IMR-90 (cell line): Measurements from ENCODE around the gene TAS2R14. TPM values are rescaled to one million over a fixed set of nuclear protein-coding genes. Genes with fewer than 3 reads are reported as not detected.

Experiments used
- ATAC-seq: fragments of 200-7000 bp; cut with Tn5 transposase; 2 replicates; pipeline ENCODE4 v1.9.1; 2020; ENCODE audit warnings: low read depth, mild to moderate bottlenecking, moderate library complexity
- BruUV-seq: library from RNA; stranded (reverse); fragments of 400-500 nt; replicated peaks from 2 replicates; lab custom pipeline; 2021; lab: Mats Ljungman, UMichigan
- CTCF ChIA-PET: fragments of 300-600 bp; formaldehyde crosslinking; extraction: SDS; loops from one replicate; lab custom pipeline; 2021; ENCODE audit warnings: antibody characterized with exemption; lab: Yijun Ruan, JAX
- POLR2A ChIA-PET: fragments of 300-600 bp; sonication (Branson Sonifier 250); formaldehyde crosslinking; loops from one replicate; lab custom pipeline; 2022; ENCODE audit warnings: antibody characterized with exemption; ENCODE audit not compliant: unreplicated experiment; lab: Charles Lee
- DNase-seq: peaks from one replicate; pipeline ENCODE4 v3.0.0; 2013
- H2AFZ ChIP-seq: replicated peaks from 2 replicates; pipeline ENCODE3; 2013; ENCODE audit warnings: low read length, mild to moderate bottlenecking; ENCODE audit not compliant: poor library complexity
- H2AK5ac ChIP-seq: 2 replicates; pipeline ENCODE4 v1.6.1; 2013; ENCODE audit warnings: low read depth, low read length, inconsistent platforms
- H2AK9ac ChIP-seq: replicated peaks from 2 replicates; pipeline ENCODE3; 2013; ENCODE audit warnings: mild to moderate bottlenecking, low read depth, low read length, moderate library complexity; ENCODE audit not compliant: poor library complexity
- H2BK120ac ChIP-seq: 2 replicates; pipeline ENCODE4 v1.6.1; 2013; ENCODE audit warnings: low read depth, low read length, inconsistent platforms
- H2BK15ac ChIP-seq: 3 replicates; pipeline ENCODE4 v1.6.1; 2013; ENCODE audit warnings: low read depth, low read length, inconsistent platforms
- H2BK20ac ChIP-seq: 2 replicates; pipeline ENCODE4 v1.6.1; 2013; ENCODE audit warnings: low read depth, mild to moderate bottlenecking, inconsistent platforms, low read length, moderate library complexity
- H2BK5ac ChIP-seq: 2 replicates; pipeline ENCODE4 v1.6.1; 2013; ENCODE audit warnings: mild to moderate bottlenecking, low read depth, low read length, inconsistent platforms; ENCODE audit not compliant: poor library complexity, severe bottlenecking
- H3K14ac ChIP-seq: replicated peaks from 2 replicates; pipeline ENCODE4 v1.6.1; 2013; ENCODE audit warnings: low read depth, low read length, inconsistent platforms
- H3K18ac ChIP-seq: 2 replicates; pipeline ENCODE4 v1.6.1; 2013; ENCODE audit warnings: low read depth, low read length, control low read depth
- H3K23ac ChIP-seq: 2 replicates; pipeline ENCODE4 v1.6.1; 2013; ENCODE audit warnings: low read depth, low read length, inconsistent platforms
- H3K27ac ChIP-seq: 2 replicates; pipeline ENCODE4 v1.5.1; 2013; ENCODE audit warnings: mild to moderate bottlenecking, control low read depth, low read length; ENCODE audit not compliant: insufficient read depth
- H3K27me3 ChIP-seq: 2 replicates; pipeline ENCODE4 v1.6.1; 2013; ENCODE audit warnings: low read length; ENCODE audit not compliant: control insufficient read depth, insufficient read depth
- H3K36me3 ChIP-seq: 2 replicates; pipeline ENCODE4 v1.6.1; 2013; ENCODE audit warnings: low read length, mixed read lengths; ENCODE audit not compliant: control insufficient read depth, insufficient read depth
- H3K4ac ChIP-seq: 2 replicates; pipeline ENCODE4 v1.6.1; 2013; ENCODE audit warnings: low read depth, low read length, inconsistent platforms
- H3K4me1 ChIP-seq: 2 replicates; pipeline ENCODE4 v1.6.1; 2013; ENCODE audit warnings: low read length, mixed read lengths; ENCODE audit not compliant: control insufficient read depth, insufficient read depth
- H3K4me2 ChIP-seq: 2 replicates; pipeline ENCODE4 v1.6.1; 2013; ENCODE audit warnings: low read depth, mild to moderate bottlenecking, control low read depth, low read length, moderate library complexity
- H3K4me3 ChIP-seq: 2 replicates; pipeline ENCODE4 v1.5.1; 2013; ENCODE audit warnings: low read depth, mild to moderate bottlenecking, control low read depth, low read length, moderate library complexity; ENCODE audit not compliant: insufficient read depth
- H3K56ac ChIP-seq: 2 replicates; pipeline ENCODE4 v1.6.1; 2013; ENCODE audit warnings: low read length, inconsistent platforms; ENCODE audit not compliant: insufficient read depth; ENCODE audit errors: extremely low read depth
- H3K79me1 ChIP-seq, 2 experiments: 2 replicates each; pipeline ENCODE4 v1.6.1; 2013; ENCODE audit warnings: low read length in 2 of 2, inconsistent platforms in 1 of 2, low read depth in 1 of 2
- H3K9ac ChIP-seq: 2 replicates; pipeline ENCODE4 v1.6.1; 2013; ENCODE audit warnings: low read depth, low read length, control low read depth
- H3K9me1 ChIP-seq: 2 replicates; pipeline ENCODE4 v1.6.1; 2013; ENCODE audit warnings: low read length, inconsistent platforms; ENCODE audit not compliant: insufficient read depth
- H3K9me3 ChIP-seq: 2 replicates; pipeline ENCODE4 v1.6.1; 2013; ENCODE audit warnings: low read length; ENCODE audit not compliant: control insufficient read depth, insufficient read depth
- H4K20me1 ChIP-seq: 2 replicates; pipeline ENCODE4 v1.6.1; 2013; ENCODE audit warnings: low read length, inconsistent platforms; ENCODE audit not compliant: insufficient read depth
- H4K5ac ChIP-seq: 2 replicates; pipeline ENCODE4 v1.6.1; 2013; ENCODE audit warnings: mild to moderate bottlenecking, low read depth, low read length, control low read depth
- H4K8ac ChIP-seq, 2 experiments: 2 replicates each; pipeline ENCODE4 v1.6.1; 2013; ENCODE audit warnings: low read depth in 2 of 2, low read length in 2 of 2, control low read depth in 1 of 2, inconsistent platforms in 1 of 2
- H4K91ac ChIP-seq: 2 replicates; pipeline ENCODE4 v1.6.1; 2013; ENCODE audit warnings: low read depth, low read length, inconsistent platforms; ENCODE audit not compliant: insufficient read depth
- BHLHE40 ChIP-seq: fragments of 150-350 bp; IDR thresholded peaks from 2 replicates; pipeline ENCODE4 v1.6.1; 2016; ENCODE audit warnings: mild to moderate bottlenecking, low read depth, low read length
- CEBPB ChIP-seq: IDR thresholded peaks from 2 replicates; pipeline ENCODE4 v1.6.1; 2012; ENCODE audit warnings: low read depth, low read length, improper control_type of control experiment
- CHD1 ChIP-seq: IDR thresholded peaks from 2 replicates; pipeline ENCODE4 v1.6.1; 2012; ENCODE audit warnings: low read depth, low read length, improper control_type of control experiment
- CTCF ChIP-seq: conservative IDR thresholded peaks from 2 replicates; pipeline ENCODE4 v1.5.1; 2012; ENCODE audit warnings: mild to moderate bottlenecking, low read depth, low read length, improper control_type of control experiment
- ELK1 ChIP-seq: fragments of 150-350 bp; IDR thresholded peaks from 2 replicates; pipeline ENCODE4 v1.6.1; 2016; ENCODE audit warnings: low read depth, mild to moderate bottlenecking, low read length, moderate library complexity, borderline replicate concordance
- FOS ChIP-seq: fragments of 150-350 bp; IDR thresholded peaks from 2 replicates; pipeline ENCODE4 v1.6.1; 2016; ENCODE audit warnings: low read depth, low read length
- MAFK ChIP-seq: IDR thresholded peaks from 2 replicates; pipeline ENCODE4 v1.6.1; 2012; ENCODE audit warnings: low read depth, low read length, improper control_type of control experiment
- MAZ ChIP-seq: IDR thresholded peaks from 2 replicates; pipeline ENCODE4 v1.6.1; 2012; ENCODE audit warnings: low read depth, mild to moderate bottlenecking, low read length, improper control_type of control experiment, moderate library complexity, borderline replicate concordance
- MXI1 ChIP-seq: IDR thresholded peaks from 2 replicates; pipeline ENCODE4 v1.6.1; 2012; ENCODE audit warnings: low read depth, mild to moderate bottlenecking, low read length, moderate library complexity, borderline replicate concordance
- NFE2L2 ChIP-seq: fragments of 150-350 bp; IDR thresholded peaks from 2 replicates; pipeline ENCODE4 v1.6.1; 2016; ENCODE audit warnings: low read depth, mild to moderate bottlenecking, low read length
- POLR2A ChIP-seq: IDR thresholded peaks from 2 replicates; pipeline ENCODE4 v1.6.1; 2012; ENCODE audit warnings: mild to moderate bottlenecking, low read depth, low read length
- RAD21 ChIP-seq: IDR thresholded peaks from 2 replicates; pipeline ENCODE4 v1.6.1; 2012; ENCODE audit warnings: low read length, improper control_type of control experiment
- RCOR1 ChIP-seq: IDR thresholded peaks from 2 replicates; pipeline ENCODE4 v1.6.1; 2012; ENCODE audit warnings: mild to moderate bottlenecking, low read length, improper control_type of control experiment; ENCODE audit not compliant: insufficient replicate concordance
- RFX5 ChIP-seq: IDR thresholded peaks from 2 replicates; pipeline ENCODE4 v1.8.0; 2012; ENCODE audit warnings: low read depth, mild to moderate bottlenecking, low read length, moderate library complexity
- SMC3 ChIP-seq: fragments of 150-350 bp; IDR thresholded peaks from 2 replicates; pipeline ENCODE4 v1.6.1; 2016; ENCODE audit warnings: low read depth, mild to moderate bottlenecking, antibody characterized with exemption, low read length, moderate library complexity
- USF2 ChIP-seq: fragments of 150-350 bp; IDR thresholded peaks from 2 replicates; pipeline ENCODE4 v1.6.1; 2017; ENCODE audit warnings: mild to moderate bottlenecking, antibody characterized with exemption, low read length, low read depth
- WGBS, 2 experiments: methylation state at CpG; one replicate each; pipeline versions ENCODE4 v1.1.5 to v1.1.7; 2013; ENCODE audit warnings: missing lambda C conversion rate in 2 of 2; ENCODE audit not compliant: insufficient read length in 1 of 2; ENCODE audit errors: extremely low coverage in 2 of 2; 5-methylcytosine and 5-hydroxymethylcytosine counted together
- dilution Hi-C: fragments of 300-500 bp; cut with HindIII; formaldehyde crosslinking; loops from one replicate; pipeline ENCODE4 v1.14.3; 2018; ENCODE audit warnings: low sequenced_read_pairs; ENCODE audit not compliant: unreplicated experiment
- in situ Hi-C: fragments of 300-500 bp; cut with MboI; formaldehyde crosslinking; loops from 3 replicates; pipeline ENCODE4 v1.14.3; 2019; ENCODE audit warnings: low sequenced_read_pairs, inconsistent platforms, mixed read lengths
- intact Hi-C: fragments of 100-400 bp; cut with micrococcal nuclease; formaldehyde crosslinking; loops from 2 replicates; pipeline ENCODE4 v1.10.0; 2022
- polyA plus RNA-seq, 3 experiments: library from polyadenylated mRNA; depleted of rRNA; stranded (reverse); fragments of >200 nt; gene quantifications; 2 replicates each; pipeline ENCODE4 v1.2.3, GENCODE V29; 2012; ENCODE audit warnings: low replicate concordance in 1 of 3
- total RNA-seq: library from RNA; depleted of rRNA; stranded (reverse); fragments of >200 nt; gene quantifications from 2 replicates; pipeline ENCODE4 v1.2.3, GENCODE V29; 2012

Gene TAS2R14
- total and polyA plus RNA-seq, 2 of the 4 experiments (the other 2 are of a cell fraction) = 1.6 to 2.0 TPM

GRCh38 chr12:10952645-10953044, 13.6 kb upstream of the TAS2R14 start:
- H3K4me1 ChIP-seq = peaks cover 2% of the 10 kb centered on the region; the same call in 1 of the 2 replicates
- no peaks in the 10 kb centered on the region for H3K9me1 ChIP-seq
- H2AK5ac ChIP-seq = no peak overlapping the region
- no peaks in the 10 kb centered on the region for H3K27me3 ChIP-seq
- H2AK9ac ChIP-seq = no peak overlapping the region
- no peak overlapping the region for H2BK120ac ChIP-seq
- no peak overlapping the region for H3K4me3 ChIP-seq
- WGBS, 2 experiments = 94% methylated on average over 2 of the region's 4 CpGs; no CpG with 5 or more reads in 1 of the 2 experiments
- H3K36me3 ChIP-seq = no peaks in the 10 kb centered on the region
- no peaks in the 10 kb centered on the region; the same call in 1 of the 2 replicates for H4K20me1 ChIP-seq
- no peak overlapping the region for H3K14ac ChIP-seq
- H3K4me2 ChIP-seq = no peak overlapping the region
- no peak overlapping the region for H3K18ac ChIP-seq
- H3K23ac ChIP-seq = no peak overlapping the region
- no peak overlapping the region for H2AFZ ChIP-seq
- intact Hi-C loops (no loop called here), dilution Hi-C loops (no loop called here), in situ Hi-C loops (no loop called here)
- H3K9me3 ChIP-seq = no peaks in the 10 kb centered on the region; the same call in none of the 2 replicates
- no peak overlapping the region for H3K56ac ChIP-seq
- H4K8ac ChIP-seq = no peak overlapping the region
- H4K5ac ChIP-seq = no peak overlapping the region
- no TSS peak for BruUV-seq
- ChIA-PET CTCF (no interaction called here), POLR2A (no interaction called here)
- no peak for TF ChIP-seq FOS
- no peak for TF ChIP-seq SMC3
- TF ChIP-seq MXI1 = no peak
- no peak for TF ChIP-seq CTCF
- TF ChIP-seq MAZ = no peak
- no peak for TF ChIP-seq CEBPB
- no peak for TF ChIP-seq MAFK
- TF ChIP-seq NFE2L2 = no peak
- no peak for TF ChIP-seq RFX5
- TF ChIP-seq CHD1 = no peak
- no peak for TF ChIP-seq ELK1
- no peak for TF ChIP-seq RCOR1
- no peak for TF ChIP-seq USF2
- no peak for TF ChIP-seq RAD21
- no peak for TF ChIP-seq POLR2A
- TF ChIP-seq BHLHE40 = no peak
- no peak overlapping the region for H3K9ac ChIP-seq
- no peak overlapping the region for H3K4ac ChIP-seq
- no peak overlapping the region for H3K27ac ChIP-seq
- no peak overlapping the region for H2BK5ac ChIP-seq
- ATAC-seq (no peak), DNase-seq (no peak)
- H2BK20ac ChIP-seq = no peak overlapping the region
- no peak overlapping the region for H2BK15ac ChIP-seq
- no peak overlapping the region for H4K91ac ChIP-seq
- peaks cover 6 to 11% of the 10 kb centered on the region in 2 experiments; a peak in 3 of 4 replicates for H3K79me1 ChIP-seq
